BLaER1 (cell line): ENCODE data around the gene BCL2L1.
"Not testable (repeated sequence)": the region's sequence is repeated elsewhere in the genome, so short reads cannot be mapped to it uniquely, and the experiment has no call there.

Source experiments
- H3K27ac ChIP-seq: shearing (Covaris generic); formaldehyde crosslinking; 2 replicates; pipeline ENCODE4 v1.8.1; 2022
- H3K27me3 ChIP-seq: shearing (Covaris generic); formaldehyde crosslinking; 2 replicates; pipeline ENCODE4 v1.8.1; 2022
- H3K36me3 ChIP-seq: shearing (Covaris generic); formaldehyde crosslinking; 2 replicates; pipeline ENCODE4 v1.8.1; 2022
- H3K4me1 ChIP-seq: shearing (Covaris generic); formaldehyde crosslinking; 2 replicates; pipeline ENCODE4 v1.8.1; 2022
- H3K4me2 ChIP-seq: shearing (Covaris generic); formaldehyde crosslinking; 2 replicates; pipeline ENCODE4 v1.8.1; 2022
- H3K4me3 ChIP-seq: shearing (Covaris generic); formaldehyde crosslinking; 2 replicates; pipeline ENCODE4 v1.8.1; 2022
- H3K9ac ChIP-seq: shearing (Covaris generic); formaldehyde crosslinking; 2 replicates; pipeline ENCODE4 v1.8.1; 2022
- H3K9me3 ChIP-seq: shearing (Covaris generic); formaldehyde crosslinking; 2 replicates; pipeline ENCODE4 v1.8.1; 2022
- H4K20me1 ChIP-seq: shearing (Covaris generic); formaldehyde crosslinking; 2 replicates; pipeline ENCODE4 v1.8.1; 2022
- Cebpa-rat ChIP-seq: shearing (Covaris generic); IDR thresholded peaks from 2 replicates; pipeline ENCODE4 v1.8.1; 2022

Gene BCL2L1

GRCh38 chr20:31641391-31641790, 81.3 kb downstream of the BCL2L1 start:
- H3K4me1 ChIP-seq, result peaks cover 10% of the 10 kb centered on the region

GRCh38 chr20:31640259-31640658, 82.4 kb downstream of the BCL2L1 start:
- no peaks in the 10 kb centered on the region for H3K9me3 ChIP-seq
- TF ChIP-seq Cebpa-rat, result no peak
- no peak overlapping the region for H3K27ac ChIP-seq
- H3K4me2 ChIP-seq, result no peak overlapping the region
- no peak overlapping the region for H3K9ac ChIP-seq
- H3K4me1 ChIP-seq, result peaks cover 10% of the 10 kb centered on the region
- H3K4me3 ChIP-seq, result no peak overlapping the region
- no peaks in the 10 kb centered on the region for H3K36me3 ChIP-seq
- H3K27me3 ChIP-seq, result no peaks in the 10 kb centered on the region
- H4K20me1 ChIP-seq, result no peaks in the 10 kb centered on the region

More at GRCh38 chr20:31641391-31641790, 81.3 kb downstream of the BCL2L1 start:
- H3K27me3 ChIP-seq, result no peaks in the 10 kb centered on the region
- no peaks in the 10 kb centered on the region for H3K36me3 ChIP-seq
- H3K9me3 ChIP-seq, result no peaks in the 10 kb centered on the region
- H3K4me2 ChIP-seq, result no peak overlapping the region
- H3K27ac ChIP-seq, result no peak overlapping the region
- no peak overlapping the region for H3K4me3 ChIP-seq
- no peak for TF ChIP-seq Cebpa-rat
- H3K9ac ChIP-seq, result no peak overlapping the region
- H4K20me1 ChIP-seq, result no peaks in the 10 kb centered on the region

GRCh38 chr20:31638816-31639215, 83.9 kb downstream of the BCL2L1 start:
- H3K4me2 ChIP-seq, result no peak overlapping the region
- H3K4me3 ChIP-seq, result no peak overlapping the region
- H3K27ac ChIP-seq, result no peak overlapping the region
- H3K9me3 ChIP-seq, result no peaks in the 10 kb centered on the region
- peaks cover 10% of the 10 kb centered on the region for H3K4me1 ChIP-seq
- H3K9ac ChIP-seq, result no peak overlapping the region
- no peaks in the 10 kb centered on the region for H3K27me3 ChIP-seq
- no peaks in the 10 kb centered on the region for H4K20me1 ChIP-seq
- H3K36me3 ChIP-seq, result no peaks in the 10 kb centered on the region
- no peak for TF ChIP-seq Cebpa-rat

DNA sequence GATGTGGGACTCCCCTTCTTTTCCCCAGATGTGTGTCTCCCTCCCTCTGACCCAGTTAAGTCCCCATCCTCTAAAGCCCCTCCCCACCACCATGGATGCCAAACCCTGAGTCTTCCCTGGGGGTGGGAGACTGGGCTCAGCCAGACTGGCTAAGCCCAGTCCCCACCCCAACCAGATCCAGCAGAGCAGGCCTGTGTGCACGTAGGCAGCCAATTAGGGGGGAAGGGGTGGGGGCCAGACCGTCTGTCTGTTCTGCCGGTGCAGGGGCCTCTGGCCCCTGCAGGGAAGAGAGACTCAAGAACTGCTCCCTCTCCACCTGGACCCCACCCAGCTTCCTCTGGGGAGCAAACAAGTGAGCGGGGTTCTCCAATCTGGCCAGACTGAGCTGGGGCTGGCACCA, 84.4 kb downstream of the BCL2L1 start:
- Histone ChIP-seq H3K9ac (no peak overlapping the region), H3K27ac (no peak overlapping the region), H3K4me3 (no peak overlapping the region), H4K20me1 (no peaks in the 10 kb centered on the region), H3K27me3 (no peaks in the 10 kb centered on the region), H3K9me3 (no peaks in the 10 kb centered on the region), H3K36me3 (no peaks in the 10 kb centered on the region), H3K4me2 (no peak overlapping the region), H3K4me1 (peaks cover 8% of the 10 kb centered on the region)
- no peak for TF ChIP-seq Cebpa-rat

GRCh38 chr20:31637660-31638059, 85.0 kb downstream of the BCL2L1 start, which contains the start of gene COX4I2:
TSS of gene COX4I2 (plus strand) at chr20:31637912. CDS start at chr20:31639018, 1,106 bp downstream.
- H4K20me1 ChIP-seq, result no peaks in the 10 kb centered on the region
- no peak within 1 kb of the TSS for H3K9ac ChIP-seq
- H3K27me3 ChIP-seq, result no peaks in the 10 kb centered on the region
- H3K27ac ChIP-seq, result no peak within 1 kb of the TSS
- H3K4me1 ChIP-seq, result peaks cover 2% of the 10 kb centered on the region
- H3K36me3 ChIP-seq, result no peaks in the 10 kb centered on the region
- H3K4me2 ChIP-seq, result no peak within 1 kb of the TSS
- H3K4me3 ChIP-seq, result no peak within 1 kb of the TSS
- H3K9me3 ChIP-seq, result no peaks in the 10 kb centered on the region
- no peak for TF ChIP-seq Cebpa-rat

GRCh38 chr20:31633339-31633914, 89.2 kb downstream of the BCL2L1 start:
- Histone ChIP-seq H3K4me3 (no peak overlapping the region), H3K27ac (no peak overlapping the region), H3K36me3 (no peaks in the 10 kb centered on the region), H3K9me3 (no peaks in the 10 kb centered on the region), H3K9ac (no peak overlapping the region), H4K20me1 (no peaks in the 10 kb centered on the region), H3K4me1 (no peaks in the 10 kb centered on the region), H3K27me3 (no peaks in the 10 kb centered on the region), H3K4me2 (no peak overlapping the region)
- no peak for TF ChIP-seq Cebpa-rat

- no peak for TF ChIP-seq Cebpa-rat
- H3K4me1 ChIP-seq, result no peaks in the 10 kb centered on the region
- no peak overlapping the region for H3K27ac ChIP-seq
- H3K4me2 ChIP-seq, result no peak overlapping the region
- H4K20me1 ChIP-seq, result no peaks in the 10 kb centered on the region
- no peaks in the 10 kb centered on the region for H3K27me3 ChIP-seq
- no peak overlapping the region for H3K4me3 ChIP-seq
- H3K9ac ChIP-seq, result no peak overlapping the region
- no peaks in the 10 kb centered on the region for H3K9me3 ChIP-seq
- no peaks in the 10 kb centered on the region for H3K36me3 ChIP-seq
Measured at GRCh38 chr20:31632548-31633338, 89.9 kb downstream of the BCL2L1 start.

GRCh38 chr20:31630187-31630790, 92.4 kb downstream of the BCL2L1 start:
- no peak overlapping the region for H3K4me2 ChIP-seq
- no peaks in the 10 kb centered on the region for H3K4me1 ChIP-seq
- H3K9me3 ChIP-seq, result no peaks in the 10 kb centered on the region
- H4K20me1 ChIP-seq, result no peaks in the 10 kb centered on the region
- TF ChIP-seq Cebpa-rat, result no peak
- H3K4me3 ChIP-seq, result no peak overlapping the region
- no peak overlapping the region for H3K9ac ChIP-seq
- H3K27me3 ChIP-seq, result no peaks in the 10 kb centered on the region
- H3K36me3 ChIP-seq, result no peaks in the 10 kb centered on the region
- no peak overlapping the region for H3K27ac ChIP-seq

DNA sequence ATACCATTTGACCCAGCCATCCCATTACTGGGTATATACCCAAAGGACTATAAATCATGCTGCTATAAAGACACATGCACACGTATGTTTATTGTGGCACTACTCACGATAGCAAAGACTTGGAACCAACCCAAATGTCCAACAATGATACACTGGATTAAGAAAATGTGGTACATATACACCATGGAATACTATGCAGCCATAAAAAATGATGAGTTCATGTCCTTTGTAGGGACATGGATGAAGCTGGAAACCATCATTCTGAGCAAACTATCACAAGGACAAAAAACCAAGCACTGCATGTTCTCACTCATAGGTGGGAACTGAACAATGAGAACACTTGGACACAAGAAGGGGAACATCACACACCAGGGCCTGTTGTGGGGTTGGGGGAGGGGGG, 94.6 kb downstream of the BCL2L1 start:
- H3K9ac ChIP-seq, result not testable (repeated sequence)

GRCh38 chr20:31626534-31626933, 96.1 kb downstream of the BCL2L1 start:
- not testable (repeated sequence) for H3K4me2 ChIP-seq, H3K9me3 ChIP-seq, H3K4me3 ChIP-seq, H3K36me3 ChIP-seq, H4K20me1 ChIP-seq, H3K9ac ChIP-seq, H3K27me3 ChIP-seq, H3K27ac ChIP-seq
- H3K4me1 ChIP-seq, result peaks cover 11% of the 10 kb centered on the region; the same call in 1 of the 2 replicates

More for the DNA sequence above, 94.6 kb downstream of the BCL2L1 start:
- H3K27ac ChIP-seq, H3K36me3 ChIP-seq, H3K27me3 ChIP-seq, H3K4me2 ChIP-seq, H4K20me1 ChIP-seq, H3K4me1 ChIP-seq, H3K9me3 ChIP-seq, H3K4me3 ChIP-seq: not testable (repeated sequence)

- not testable (repeated sequence) for H4K20me1 ChIP-seq, H3K27me3 ChIP-seq, H3K4me2 ChIP-seq, H3K27ac ChIP-seq, H3K9me3 ChIP-seq, H3K36me3 ChIP-seq, H3K9ac ChIP-seq, H3K4me3 ChIP-seq
- H3K4me1 ChIP-seq, result peaks cover 13% of the 10 kb centered on the region; the same call in 1 of the 2 replicates
Measured at GRCh38 chr20:31623123-31623505, 99.6 kb downstream of the BCL2L1 start.
